Small intestine (tissue), 7 donors: ENCODE results near the gene NBEAL1. TPM values are rescaled to one million over a fixed set of nuclear protein-coding genes. Genes with fewer than 3 reads are reported as not detected.
A peak's percentile ranks its signal among the peaks of the same experiment; 100 is the strongest.
"Not testable (repeated sequence)": the region's sequence is repeated elsewhere in the genome, so short reads cannot be mapped to it uniquely, and the experiment has no call there.

Source experiments
- DNase-seq, 2 donors: peaks; one replicate each; pipeline versions ENCODE4 v3.0.0 to v3.0.0-alpha.2; 2013
- FAIRE-seq: peaks from 2 replicates; lab custom pipeline; 2012; peaks lifted over from hg19 to GRCh38; lab: Jason Lieb, UNC
- H3K27ac ChIP-seq, 3 donors: one replicate each; pipeline ENCODE4 v1.5.1; 2013; ENCODE audit warnings: low read length in 2 of 3, mild to moderate bottlenecking in 2 of 3, control low read depth in 1 of 3, inconsistent platforms in 1 of 3, low read depth in 1 of 3, moderate library complexity in 1 of 3
- H3K27me3 ChIP-seq, 3 donors: one replicate each; pipeline ENCODE4 v1.6.1; 2013; ENCODE audit warnings: low read length in 3 of 3, inconsistent platforms in 1 of 3; ENCODE audit not compliant: control insufficient read depth in 3 of 3, insufficient read depth in 3 of 3
- H3K36me3 ChIP-seq, 3 donors: one replicate each; pipeline ENCODE4 v1.6.1; 2013; ENCODE audit warnings: low read length in 3 of 3, inconsistent platforms in 1 of 3, low read depth in 1 of 3, mild to moderate bottlenecking in 1 of 3, moderate library complexity in 1 of 3; ENCODE audit not compliant: control insufficient read depth in 3 of 3, insufficient read depth in 2 of 3
- H3K4me1 ChIP-seq, 3 donors: one replicate each; pipeline ENCODE4 v1.6.1; 2013; ENCODE audit warnings: low read length in 2 of 3, inconsistent platforms in 1 of 3, low read depth in 1 of 3, mild to moderate bottlenecking in 1 of 3, moderate library complexity in 1 of 3; ENCODE audit not compliant: control insufficient read depth in 3 of 3, insufficient read depth in 2 of 3
- H3K4me3 ChIP-seq, 3 donors: one replicate each; pipeline ENCODE4 v1.5.1; 2013; ENCODE audit warnings: low read length in 3 of 3, control low read depth in 1 of 3, inconsistent platforms in 1 of 3, low read depth in 1 of 3, mild to moderate bottlenecking in 1 of 3, moderate library complexity in 1 of 3
- H3K9me3 ChIP-seq, 2 donors: one replicate each; pipeline ENCODE4 v1.6.1; 2013; ENCODE audit warnings: low read depth in 1 of 2, low read length in 1 of 2; ENCODE audit not compliant: control insufficient read depth in 2 of 2, insufficient read depth in 1 of 2
- WGBS, 3 donors: extraction: QIAGEN DNeasy Blood & Tissue Kit; methylation state at CpG; one replicate each; pipeline ENCODE4 v1.1.7; 2013; 5-methylcytosine and 5-hydroxymethylcytosine counted together
- polyA plus RNA-seq, 4 donors: library from polyadenylated mRNA; stranded (reverse) in 3 of 4; unstranded in 1 of 4; fragments of 200-250 nt in 3 of 4; fragments of 120-200 nt in 1 of 4; gene quantifications; one replicate each; pipeline versions ENCODE4 v1.2.1 to v1.2.3, GENCODE V29; 2013
- donor health status: healthy with polysubstance abuse.
- donor health status: control.
- donor health status: control.
- donor health status: Bipolar disorder and iron deficiency.
- donor health status: healthy.

Gene NBEAL1
- polyA plus RNA-seq, 4 donors, result 6.5 to 12.7 (median 11.8) TPM

DNA sequence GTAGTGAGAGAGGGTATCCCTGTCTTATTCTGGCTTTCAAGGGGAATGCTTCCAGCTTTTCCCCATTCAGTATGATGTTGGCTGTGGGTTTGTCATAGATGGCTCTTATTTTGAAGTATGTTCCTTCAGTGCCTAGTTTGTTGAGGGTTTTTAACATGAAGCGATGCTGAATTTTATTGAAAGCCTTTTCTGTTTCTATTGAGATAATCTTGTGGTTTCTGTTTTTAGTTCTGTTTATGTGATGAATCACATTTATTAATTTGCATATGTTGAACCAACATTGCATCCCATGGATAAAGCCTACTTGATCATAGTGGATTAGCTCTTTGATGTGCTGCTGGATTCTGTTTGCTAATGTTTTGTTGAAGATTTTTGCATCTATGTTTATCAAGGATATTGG lies 87.7 kb downstream of the NBEAL1 start:
- not testable (repeated sequence) for H3K9me3 ChIP-seq

DNA sequence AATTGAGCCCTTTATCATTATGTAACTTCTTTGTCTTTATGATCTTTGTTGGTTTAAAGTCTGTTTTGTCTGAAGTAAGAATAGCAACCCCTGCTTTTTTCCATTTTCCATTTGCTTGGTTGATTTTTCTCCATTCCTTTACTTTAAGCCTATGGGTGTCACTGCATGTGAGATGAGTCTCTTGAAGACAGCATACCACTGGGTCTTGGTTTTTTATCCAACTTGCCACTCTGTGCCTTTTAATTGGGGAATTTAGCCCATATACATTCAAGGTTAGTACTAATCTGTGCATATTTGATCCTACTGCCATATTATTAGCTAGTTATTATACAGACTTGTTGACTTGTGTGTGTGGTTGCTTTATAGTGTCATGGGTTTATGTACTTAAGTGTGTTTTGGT lies 89.6 kb downstream of the NBEAL1 start:
- Histone ChIP-seq H3K36me3 (peaks cover 5 to 26% (median 7%) of the 10 kb centered on the region in 3 donors), H3K27me3 (no peaks in the 10 kb centered on the region), H3K9me3 (peaks cover 0 to 8% of the 10 kb centered on the region in 2 donors), H3K4me3 (no peak overlapping the region), H3K4me1 (no peaks in the 10 kb centered on the region), H3K27ac (no peak overlapping the region)
- FAIRE-seq (no peak), DNase-seq (no peak)

More for the DNA sequence above, 87.7 kb downstream of the NBEAL1 start:
- not testable (repeated sequence) for H3K4me1 ChIP-seq, FAIRE-seq, H3K27ac ChIP-seq, H3K27me3 ChIP-seq, DNase-seq, H3K4me3 ChIP-seq
- 72 to 83% (median 77%) methylated on average over 1 of the region's 1 CpG for WGBS, 3 donors
- peaks cover 0 to 14% (median 2%) of the 10 kb centered on the region in 3 donors for H3K36me3 ChIP-seq

DNA sequence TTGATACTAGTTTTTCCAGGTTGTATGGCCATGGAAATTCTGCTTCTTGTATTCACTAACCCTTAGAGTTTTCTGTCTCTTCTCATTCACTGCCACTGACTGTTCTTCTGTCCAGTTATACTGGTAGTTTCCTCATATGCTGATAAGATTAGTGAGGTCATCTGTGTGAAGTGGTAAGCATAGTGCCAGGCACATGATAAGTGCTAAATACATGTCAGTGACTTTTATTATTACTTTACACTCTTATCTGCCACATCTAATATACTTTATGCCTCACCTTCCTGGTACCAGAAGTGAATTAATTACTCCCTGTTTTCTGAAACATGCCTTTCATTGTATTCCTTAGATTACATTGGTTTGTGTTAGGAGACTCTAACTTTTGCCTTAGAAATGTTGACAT lies 91.3 kb downstream of the NBEAL1 start:
- no peak overlapping the region for H3K4me3 ChIP-seq
- H3K36me3 ChIP-seq, result peaks cover 7 to 34% (median 9%) of the 10 kb centered on the region in 3 donors
- no peaks in the 10 kb centered on the region for H3K27me3 ChIP-seq
- FAIRE-seq (peak; percentile 59), DNase-seq (peak; percentile 54 to 75)
- H3K9me3 ChIP-seq, result peaks cover 0 to 8% of the 10 kb centered on the region in 2 donors
- H3K4me1 ChIP-seq, result no peaks in the 10 kb centered on the region
- peak overlapping the region in 1 of 3 donors; percentile 51 for H3K27ac ChIP-seq

DNA sequence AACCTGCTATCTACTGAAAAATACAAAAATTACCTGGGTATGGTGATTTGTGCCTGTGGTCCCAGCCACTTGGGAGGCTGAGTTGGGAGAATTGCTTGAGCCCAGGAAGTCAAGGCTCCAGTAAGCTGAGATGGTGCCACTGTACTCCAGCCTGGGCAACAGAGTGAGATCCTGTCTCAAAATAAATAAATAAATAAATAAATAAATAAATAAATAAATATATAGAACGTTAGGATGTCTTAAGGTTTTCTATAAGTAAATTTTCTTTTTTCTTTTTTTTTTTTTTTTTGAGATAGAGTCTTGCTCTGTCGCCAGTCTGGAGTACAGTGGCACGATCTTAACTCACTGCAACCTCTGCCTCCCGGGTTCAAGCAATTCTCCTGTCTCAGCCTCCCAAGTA lies 95.8 kb downstream of the NBEAL1 start:
- WGBS, 3 donors, result 42 to 74% (median 67%) methylated on average over 2 to 4 of the region's 4 CpGs
- not testable (repeated sequence) for DNase-seq, H3K27me3 ChIP-seq, H3K9me3 ChIP-seq, H3K4me1 ChIP-seq, H3K4me3 ChIP-seq, FAIRE-seq, H3K27ac ChIP-seq
- H3K36me3 ChIP-seq, result peaks cover 15 to 43% (median 16%) of the 10 kb centered on the region in 3 donors

DNA sequence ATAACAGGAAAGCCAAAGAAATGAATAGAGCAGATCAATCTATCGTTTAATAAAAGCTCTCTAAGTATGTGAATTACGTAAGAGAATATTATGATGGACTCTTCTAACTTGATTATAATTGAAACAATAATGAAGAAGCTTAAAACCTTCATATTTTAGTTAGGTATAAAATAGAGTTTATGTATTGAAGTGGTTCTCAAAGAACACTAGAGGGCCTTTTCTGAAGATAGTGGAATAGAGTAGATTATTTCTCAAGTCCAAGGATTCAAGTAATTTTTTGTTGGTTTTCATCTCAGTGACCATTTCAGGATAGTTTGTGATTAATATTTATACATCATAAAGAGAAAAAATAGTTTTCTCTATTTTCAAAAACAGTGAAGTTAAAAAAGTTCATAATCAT lies 97.7 kb downstream of the NBEAL1 start:
- H3K4me3 ChIP-seq, result no peak overlapping the region
- FAIRE-seq (no peak), DNase-seq (no peak)
- no peak overlapping the region for H3K27ac ChIP-seq
- H3K36me3 ChIP-seq, result peaks cover 15 to 50% (median 17%) of the 10 kb centered on the region in 3 donors
- H3K4me1 ChIP-seq, result no peaks in the 10 kb centered on the region
- WGBS, 3 donors, result 94 to 99% (median 97%) methylated on average over 2 of the region's 2 CpGs
- no peaks in the 10 kb centered on the region for H3K9me3 ChIP-seq
- no peaks in the 10 kb centered on the region for H3K27me3 ChIP-seq

DNA sequence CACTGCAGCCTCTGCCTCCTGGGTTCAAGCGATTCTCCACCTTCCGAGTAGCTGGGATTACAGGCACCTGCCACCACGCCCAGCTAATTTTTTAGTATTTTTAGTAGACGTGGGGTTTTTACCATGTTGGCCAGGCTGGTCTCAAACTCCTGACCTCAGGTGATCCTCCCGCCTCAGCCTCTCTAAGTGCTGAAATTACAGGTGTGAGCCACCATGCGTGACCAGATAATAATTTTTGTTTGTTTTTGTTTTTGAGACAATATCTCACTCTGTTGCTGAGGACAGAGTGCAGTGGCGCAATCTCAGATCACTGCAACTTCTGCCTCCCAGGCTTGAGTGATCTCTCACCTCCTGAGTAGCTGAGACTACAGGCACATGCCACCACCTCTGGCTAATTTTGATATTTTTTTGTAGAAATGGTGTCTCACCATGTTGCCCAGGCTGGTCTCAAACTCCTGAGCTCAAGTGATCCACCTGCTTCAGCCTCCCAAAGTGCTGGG lies 100.6 kb downstream of the NBEAL1 start:
- WGBS, 3 donors, result 96 to 98% (median 97%) methylated on average over 7 of the region's 7 CpGs
- not testable (repeated sequence) for DNase-seq, H3K4me1 ChIP-seq, H3K27me3 ChIP-seq, H3K9me3 ChIP-seq, H3K4me3 ChIP-seq, H3K27ac ChIP-seq, FAIRE-seq
- peaks cover 7 to 35% (median 10%) of the 10 kb centered on the region in 3 donors for H3K36me3 ChIP-seq

DNA sequence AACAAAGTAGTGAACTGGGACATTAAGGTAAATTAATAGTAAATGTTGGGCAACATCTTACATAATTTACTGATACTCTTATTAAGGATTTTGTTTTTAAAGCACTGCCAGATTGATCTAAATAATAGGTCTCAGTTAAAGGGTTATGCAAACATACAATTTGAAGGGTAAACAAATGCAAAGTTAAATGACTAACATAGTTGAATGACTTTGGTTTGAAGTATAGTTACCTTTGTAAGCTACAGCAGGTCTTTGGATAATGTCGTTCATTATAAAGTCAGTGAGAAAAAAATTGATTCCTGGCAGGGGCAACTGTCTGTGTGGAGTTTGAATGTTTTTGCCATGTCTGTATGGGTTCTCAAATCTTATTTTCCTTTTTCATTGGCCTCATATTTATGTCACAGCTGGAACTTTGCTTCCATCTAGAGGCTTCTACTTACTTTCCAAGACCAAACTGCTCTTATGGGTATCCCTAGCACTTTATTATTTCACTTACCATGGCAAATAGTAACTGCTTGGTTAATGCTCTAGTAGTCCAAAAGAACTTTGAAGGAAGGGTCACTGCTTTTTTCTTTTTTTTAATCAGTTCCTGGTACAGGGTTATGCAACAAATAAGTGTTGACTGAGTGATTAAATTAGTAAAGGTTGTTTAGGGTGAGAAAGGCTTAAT lies 107.8 kb downstream of the NBEAL1 start:
- WGBS, 3 donors, result 56 to 79% (median 66%) methylated on average over 1 of the region's 1 CpG
- no peaks in the 10 kb centered on the region for H3K27me3 ChIP-seq
- no peak for FAIRE-seq
- no peaks in the 10 kb centered on the region for H3K9me3 ChIP-seq
- DNase-seq, result peak in 1 of 2 donors; percentile 29
- H3K36me3 ChIP-seq, result peaks cover 4 to 14% (median 8%) of the 10 kb centered on the region in 3 donors
- H3K4me1 ChIP-seq, result no peaks in the 10 kb centered on the region
- no peak overlapping the region for H3K27ac ChIP-seq
- H3K4me3 ChIP-seq, result no peak overlapping the region

DNA sequence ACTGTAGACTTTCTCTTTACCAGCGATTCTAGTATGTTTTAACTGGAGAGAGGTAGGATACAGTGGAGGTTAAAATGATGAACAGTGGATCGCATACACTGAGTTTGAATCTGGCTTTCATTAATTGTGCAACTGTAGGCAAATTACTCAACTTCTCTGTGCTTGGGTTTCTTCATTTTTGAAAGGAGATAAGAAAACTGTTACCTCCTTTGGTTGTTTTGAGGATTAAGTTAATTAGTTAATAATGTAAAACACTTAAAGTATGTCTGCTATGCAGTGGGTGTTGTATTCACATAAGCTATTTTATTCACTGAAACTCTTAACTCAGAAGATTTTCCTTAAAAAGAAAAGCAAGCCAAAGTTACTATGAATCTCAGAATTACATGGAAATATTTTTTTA lies 112.3 kb downstream of the NBEAL1 start:
- Histone ChIP-seq H3K9me3 (no peaks in the 10 kb centered on the region), H3K4me1 (no peaks in the 10 kb centered on the region), H3K36me3 (peaks cover 4 to 18% (median 6%) of the 10 kb centered on the region in 3 donors), H3K4me3 (no peak overlapping the region), H3K27me3 (no peaks in the 10 kb centered on the region), H3K27ac (no peak overlapping the region)
- DNase-seq (no peak), FAIRE-seq (no peak)
- WGBS, 3 donors, result 88 to 94% (median 89%) methylated on average over 2 of the region's 2 CpGs
